OCI-M1 (cell line): ENCODE data around the gene GOLT1A.
A peak's percentile ranks its signal among the peaks of the same experiment; 100 is the strongest.

Experiments used
- DNase-seq: peaks from one replicate; lab custom pipeline; 2025; lab: John Stamatoyannopoulos, UW

GOLT1A gene

GRCh38 chr1:204191456-204191855, 22.3 kb downstream of the GOLT1A start:
- DNase-seq: no peak

- DNase-seq: peak; percentile 59
Observed at GRCh38 chr1:204190212-204191211, 23.3 kb downstream of the GOLT1A start.

- DNase-seq: no peak
Observed at GRCh38 chr1:204188959-204189639, 24.7 kb downstream of the GOLT1A start.

- DNase-seq: no peak
Observed at GRCh38 chr1:204186597-204186996, 27.2 kb downstream of the GOLT1A start.

GRCh38 chr1:204181116-204181515, 32.7 kb downstream of the GOLT1A start:
- no peak for DNase-seq

GRCh38 chr1:204180133-204180532, 33.7 kb downstream of the GOLT1A start:
- no peak for DNase-seq

GRCh38 chr1:204178487-204179281, 35.1 kb downstream of the GOLT1A start:
- peak; percentile 71 for DNase-seq

- DNase-seq: peak; percentile 98
Observed at GRCh38 chr1:204177133-204177532, 36.7 kb downstream of the GOLT1A start.

GRCh38 chr1:204176049-204176448, 37.7 kb downstream of the GOLT1A start:
- DNase-seq: peak; percentile 62

- no peak for DNase-seq
Observed at GRCh38 chr1:204174958-204175357, 38.8 kb downstream of the GOLT1A start.

GRCh38 chr1:204172404-204173029, 41.3 kb downstream of the GOLT1A start:
- no peak for DNase-seq

GRCh38 chr1:204171751-204172178, 42.0 kb downstream of the GOLT1A start:
- no peak for DNase-seq

GRCh38 chr1:204170494-204171155, 43.2 kb downstream of the GOLT1A start:
- no peak for DNase-seq

- DNase-seq: peak; percentile 68
Observed at GRCh38 chr1:204169858-204170257, 43.9 kb downstream of the GOLT1A start.

GRCh38 chr1:204167730-204168129, 46.1 kb downstream of the GOLT1A start:
- no peak for DNase-seq

- no peak for DNase-seq
Observed at GRCh38 chr1:204166219-204166618, 47.6 kb downstream of the GOLT1A start, which contains the start of gene REN. TSS of gene REN (minus strand) at chr1:204166337. CDS start at chr1:204166293, 44 bp downstream.

GRCh38 chr1:204162494-204163074, 51.2 kb downstream of the GOLT1A start:
- peak; percentile 89 for DNase-seq

- no peak for DNase-seq
Observed at GRCh38 chr1:204161609-204162493, 51.9 kb downstream of the GOLT1A start.

GRCh38 chr1:204157962-204158361, 55.8 kb downstream of the GOLT1A start:
- no peak for DNase-seq

GRCh38 chr1:204155881-204156280, 57.9 kb downstream of the GOLT1A start:
- DNase-seq: no peak
